K562 (cell line): ENCODE measurements around the gene PLEKHA5. TPM values are rescaled to one million over a fixed set of nuclear protein-coding genes. Genes with fewer than 3 reads are reported as not detected.

Experiments used
- ATAC-seq: fragments of 200-7000 bp; cut with Tn5 transposase; 3 replicates; pipeline ENCODE4 v1.9.1; 2020; ENCODE audit warnings: moderate library complexity
- BruUV-seq: library from RNA; stranded (reverse); fragments of 400-500 nt; replicated peaks from 2 replicates; lab custom pipeline; 2021; lab: Mats Ljungman, UMichigan
- CTCF ChIA-PET: fragments of 300-600 bp; formaldehyde crosslinking; extraction: SDS; loops from one replicate; lab custom pipeline; 2021; ENCODE audit warnings: low intra/inter-chr PET ratio; lab: Yijun Ruan, JAX
- POLR2A ChIA-PET: fragments of 300-600, 350-650 bp; sonication (Branson Sonifier 250); formaldehyde crosslinking; extraction: SDS; loops from one replicate; lab custom pipeline; 2021; ENCODE audit warnings: antibody characterized with exemption, inconsistent platforms; lab: Yijun Ruan, JAX
- DNase-seq, 4 experiments: peaks; one replicate each; pipeline versions ENCODE4 v3.0.0 to v3.0.0-alpha.2; 2011 to 2018; ENCODE audit warnings: low spot score in 3 of 4, mixed read lengths in 3 of 4; ENCODE audit errors: extremely low read depth in 1 of 4
- FAIRE-seq: peaks from 2 replicates; lab custom pipeline; 2011; peaks lifted over from hg19 to GRCh38; lab: Jason Lieb, UNC
- H2AFZ ChIP-seq: 2 replicates; pipeline ENCODE4 v1.6.0; 2011; ENCODE audit warnings: low read depth, low read length, control low read depth, inconsistent platforms
- H3K27ac ChIP-seq: fragments of 200-600 bp; 3 replicates; pipeline ENCODE4 v1.8.0; 2011; ENCODE audit warnings: low read depth, mild to moderate bottlenecking, control low read depth, inconsistent platforms, low read length, moderate library complexity, mixed read lengths; ENCODE audit errors: extremely low read depth
- H3K27me3 ChIP-seq, 2 experiments: fragments of 300-600 bp in 1 of 2; 2 replicates in 1 of 2; 3 replicates in 1 of 2; pipeline versions ENCODE4 v1.6.0 to v1.8.0; 2011; ENCODE audit warnings: inconsistent platforms in 2 of 2, low read length in 2 of 2, mild to moderate bottlenecking in 1 of 2, mixed read lengths in 1 of 2, moderate library complexity in 1 of 2; ENCODE audit not compliant: control insufficient read depth in 2 of 2, insufficient read depth in 2 of 2
- H3K36me3 ChIP-seq: fragments of 300-600 bp; 3 replicates; pipeline ENCODE4 v1.8.0; 2011; ENCODE audit warnings: mild to moderate bottlenecking, low read length, inconsistent platforms; ENCODE audit not compliant: control insufficient read depth, insufficient read depth
- H3K4me1 ChIP-seq, 2 experiments: fragments of 200-600 bp in 1 of 2; replicated peaks in 1 of 2; 2 replicates in 1 of 2; 3 replicates in 1 of 2; pipeline versions ENCODE4 v1.5.1 to v1.8.0; 2011; ENCODE audit warnings: inconsistent platforms in 2 of 2, low read length in 2 of 2, mild to moderate bottlenecking in 1 of 2, mixed read lengths in 1 of 2, moderate library complexity in 1 of 2; ENCODE audit not compliant: control insufficient read depth in 2 of 2, insufficient read depth in 2 of 2
- H3K4me2 ChIP-seq: 2 replicates; pipeline ENCODE4 v1.6.1; 2011; ENCODE audit warnings: low read length, control low read depth, inconsistent platforms, mixed read lengths; ENCODE audit not compliant: insufficient read depth
- H3K4me3 ChIP-seq: fragments of 200-600 bp; sonication (generic), shearing (Covaris generic); 2 replicates; pipeline ENCODE4 v1.5.1; 2016; ENCODE audit warnings: control low read depth, inconsistent platforms
- H3K79me2 ChIP-seq: fragments of 200-600 bp; 3 replicates; pipeline ENCODE4 v1.8.0; 2011; ENCODE audit warnings: low read length, inconsistent platforms; ENCODE audit not compliant: control insufficient read depth, insufficient read depth
- H3K9ac ChIP-seq, 2 experiments: 2 replicates each; pipeline versions ENCODE4 v1.6.0 to v1.6.1; 2011; ENCODE audit warnings: low read depth in 2 of 2, low read length in 2 of 2, control low read depth in 1 of 2, inconsistent platforms in 1 of 2, mild to moderate bottlenecking in 1 of 2, mixed read lengths in 1 of 2; ENCODE audit not compliant: insufficient read depth in 1 of 2
- H3K9me1 ChIP-seq: one replicate; pipeline ENCODE4 v1.6.0; 2011; ENCODE audit warnings: inconsistent platforms, mild to moderate bottlenecking, low read length, moderate library complexity; ENCODE audit not compliant: control insufficient read depth, insufficient read depth
- H3K9me3 ChIP-seq: replicated peaks from 2 replicates; pipeline ENCODE4 v1.5.1; 2011; ENCODE audit warnings: low read depth, low read length, inconsistent platforms; ENCODE audit not compliant: control insufficient read depth, insufficient read depth
- H4K20me1 ChIP-seq: replicated peaks from 2 replicates; pipeline ENCODE4 v1.6.1; 2011; ENCODE audit warnings: low read length, inconsistent platforms, mixed read lengths; ENCODE audit not compliant: control insufficient read depth, insufficient read depth
- CLOCK ChIP-seq: fragments of 250-450 bp; sonication (Bioruptor Pico); IDR thresholded peaks from 2 replicates; pipeline ENCODE4 v1.4.0; 2020; ENCODE audit warnings: mild to moderate bottlenecking, moderate library complexity, borderline replicate concordance
- CREM ChIP-seq: IDR thresholded peaks from 2 replicates; pipeline ENCODE4 v1.6.1; 2014; ENCODE audit warnings: antibody characterized with exemption, low read depth
- CTCF ChIP-seq, 3 experiments: IDR thresholded peaks in 2 of 3; conservative IDR thresholded peaks in 1 of 3; 2 replicates each; pipeline ENCODE4 v1.5.1; 2011 to 2012; ENCODE audit warnings: low read length in 3 of 3, mild to moderate bottlenecking in 3 of 3, control low read depth in 2 of 3, improper control_type of control experiment in 1 of 3, inconsistent platforms in 1 of 3, low read depth in 1 of 3, mixed read lengths in 1 of 3, moderate library complexity in 1 of 3; ENCODE audit not compliant: insufficient read depth in 2 of 3
- DACH1 ChIP-seq: fragments of 450-650 bp; IDR thresholded peaks from 2 replicates; pipeline ENCODE4 v1.6.1; 2018; ENCODE audit not compliant: partially characterized antibody
- EWSR1 ChIP-seq: fragments of 450-650 bp; IDR thresholded peaks from 2 replicates; pipeline ENCODE4 v1.6.1; 2018; ENCODE audit warnings: borderline replicate concordance, mild to moderate bottlenecking, low read depth, moderate library complexity; ENCODE audit not compliant: partially characterized antibody
- HNRNPH1 ChIP-seq: fragments of 200-400 bp; formaldehyde crosslinking; optimal IDR thresholded peaks from 2 replicates; pipeline ENCODE3; 2017; ENCODE audit warnings: low read depth, mild to moderate bottlenecking, low read length, moderate library complexity
- ID3 ChIP-seq, 2 experiments: fragments of 250-450 bp in 1 of 2; fragments of 450-650 bp in 1 of 2; sonication (Bioruptor Pico) in 1 of 2; IDR thresholded peaks; 2 replicates each; pipeline versions ENCODE4 v1.6.1 to v1.8.0; 2016 to 2021; ENCODE audit warnings: mild to moderate bottlenecking in 2 of 2, moderate library complexity in 2 of 2, missing compliant biosample characterization in 1 of 2, missing genetic modification characterization in 1 of 2
- JUNB ChIP-seq: fragments of 450-650 bp; formaldehyde crosslinking; conservative IDR thresholded peaks from 2 replicates; pipeline ENCODE4 v1.4.0; 2020; ENCODE audit warnings: mild to moderate bottlenecking
- NFIX ChIP-seq: fragments of 250-450 bp; sonication (Bioruptor Pico); IDR thresholded peaks from 2 replicates; pipeline ENCODE4 v1.4.0; 2020; ENCODE audit warnings: low read depth, mild to moderate bottlenecking, moderate library complexity
- TAF7 ChIP-seq: fragments of 450-650 bp; IDR thresholded peaks from 2 replicates; pipeline ENCODE4 v1.6.1; 2016; ENCODE audit warnings: missing genetic modification characterization, missing compliant biosample characterization
- WGBS: fragments of 100-300 bp; shearing (Covaris generic); methylation state at CpG from one replicate; pipeline ENCODE4 v1.1.6; 2016; ENCODE audit warnings: low coverage, mixed read lengths; ENCODE audit not compliant: insufficient coverage; ENCODE audit errors: missing lambda C conversion rate; 5-methylcytosine and 5-hydroxymethylcytosine counted together
- in situ Hi-C: fragments of 300-500 bp; cut with MboI; formaldehyde crosslinking; loops from 4 replicates; pipeline ENCODE4 v1.15.0; 2018; ENCODE audit warnings: inconsistent platforms, mixed read lengths
- intact Hi-C: fragments of 100-400 bp; cut with micrococcal nuclease; formaldehyde crosslinking; loops from 2 replicates; pipeline ENCODE4 v1.14.2; 2022
- polyA plus RNA-seq, 8 experiments: library from polyadenylated mRNA; depleted of rRNA in 4 of 8; stranded (reverse) in 5 of 8; unstranded in 3 of 8; fragments of >200 nt; fragmentation: Nextera tagmentation in 2 of 8; fragmentation: Illumina TruSeq in 1 of 8; extraction: Ambion mirVana in 2 of 8; extraction: Trizol in 1 of 8; gene quantifications; 2 replicates each; pipeline versions ENCODE4 v1.2.1 to v1.2.3, GENCODE V29; 2011 to 2014; ENCODE audit warnings: inconsistent platforms in 1 of 8, missing spikeins in 1 of 8
- total RNA-seq, 7 experiments: library from RNA; depleted of rRNA in 6 of 7; stranded (reverse); fragments of >200 nt in 6 of 7; fragmentation: Illumina TruSeq in 2 of 7; extraction: Trizol in 2 of 7; gene quantifications; 2 replicates each; pipeline versions ENCODE4 v1.2.1 to v1.2.3, GENCODE V29; 2011 to 2021; ENCODE audit warnings: low replicate concordance in 1 of 7

PLEKHA5 gene
- total and polyA plus RNA-seq, 9 of the 15 experiments (the other 6 are each of a cell fraction or from before 2014, with no cell fraction given) = 7.2 to 26.2 (median 17.4) TPM

GRCh38 chr12:19312637-19313036, 183.1 kb downstream of the PLEKHA5 start:
- FAIRE-seq = no peak
- no peak for ATAC-seq
- Histone ChIP-seq H3K4me1 (no peaks in the 10 kb centered on the region), H3K27me3 (no peaks in the 10 kb centered on the region), H3K9me1 (no peaks in the 10 kb centered on the region), H3K9me3 (no peaks in the 10 kb centered on the region), H3K36me3 (no peaks in the 10 kb centered on the region), H3K27ac (no peak overlapping the region), H3K4me2 (no peak overlapping the region), H3K4me3 (no peak overlapping the region), H3K79me2 (no peaks in the 10 kb centered on the region), H4K20me1 (no peaks in the 10 kb centered on the region), H3K9ac (no peak overlapping the region), H2AFZ (no peak overlapping the region)
- ChIA-PET POLR2A (no interaction called here), CTCF (no interaction called here)
- no TSS peak for BruUV-seq
- no peak for DNase-seq
- TF ChIP-seq CTCF (IDR thresholded peaks at IDR 0.05 in 2 of 3, conservative IDR thresholded peaks at IDR 0.05 in 1 of 3; ENCODE audit: insufficient read depth in 2 of 3, low read depth in 1 of 3, low read length in 3 of 3) (no peak), DACH1 (no peak), TAF7 (tag) (no peak), CREM (no peak), ID3 (CRISPR knock-in tag; IDR thresholded peaks at IDR 0.05) (no peak), ID3 (tag; IDR thresholded peaks at IDR 0.05) (no peak), JUNB (no peak), NFIX (CRISPR knock-in tag) (no peak), EWSR1 (no peak), HNRNPH1 (no peak), CLOCK (CRISPR knock-in tag) (no peak)
- intact Hi-C loops = no loop called here
- in situ Hi-C loops = no loop called here
- 100% methylated on average over 1 of the region's 2 CpGs for WGBS
